HepG2 (cell line): ENCODE data around the gene ZNF234. TPM values are rescaled to one million over a fixed set of nuclear protein-coding genes. Genes with fewer than 3 reads are reported as not detected.
A peak's percentile ranks its signal among the peaks of the same experiment; 100 is the strongest.

Experiments used
- BRD4 ChIP-seq: sonication (generic); formaldehyde crosslinking; IDR thresholded peaks from 2 replicates; pipeline ENCODE4 v1.4.0; 2020; ENCODE audit warnings: missing genetic modification reagents
- CENPT ChIP-seq: sonication (generic); formaldehyde crosslinking; IDR thresholded peaks from 2 replicates; pipeline ENCODE4 v1.8.0; 2022; ENCODE audit warnings: low read depth, mild to moderate bottlenecking, moderate library complexity, missing genetic modification reagents
- CERS6 ChIP-seq: sonication (generic); formaldehyde crosslinking; IDR thresholded peaks from 2 replicates; pipeline ENCODE4 v1.5.0; 2020; ENCODE audit warnings: missing genetic modification reagents
- DMAP1 ChIP-seq: IDR thresholded peaks from 2 replicates; pipeline ENCODE4 v1.6.1; 2016
- EP300 ChIP-seq, 3 experiments: sonication (generic) in 1 of 3; formaldehyde crosslinking in 1 of 3; IDR thresholded peaks; 2 replicates each; pipeline versions ENCODE4 v1.5.1 to v1.6.1; 2011 to 2020; ENCODE audit warnings: low read depth in 2 of 3, low read length in 2 of 3, borderline replicate concordance in 1 of 3, improper control_type of control experiment in 1 of 3, mild to moderate bottlenecking in 1 of 3, missing genetic modification reagents in 1 of 3, moderate library complexity in 1 of 3
- FOXA3 ChIP-seq: IDR thresholded peaks from 2 replicates; pipeline ENCODE4 v1.6.1; 2016; ENCODE audit warnings: missing genetic modification reagents, missing compliant biosample characterization
- GABPB1 ChIP-seq: IDR thresholded peaks from 2 replicates; pipeline ENCODE4 v1.6.1; 2016; ENCODE audit warnings: mild to moderate bottlenecking, missing genetic modification reagents, moderate library complexity, missing compliant biosample characterization
- IRF2 ChIP-seq: IDR thresholded peaks from 2 replicates; pipeline ENCODE4 v1.6.1; 2018; ENCODE audit warnings: missing genetic modification reagents, missing compliant biosample characterization
- NFRKB ChIP-seq: fragments of 450-650 bp; IDR thresholded peaks from 2 replicates; pipeline ENCODE4 v1.6.1; 2017
- RCOR2 ChIP-seq: IDR thresholded peaks from 2 replicates; pipeline ENCODE4 v1.6.1; 2016; ENCODE audit warnings: missing biosample characterization, missing genetic modification reagents
- SRSF9 ChIP-seq: fragments of 200-400 bp; formaldehyde crosslinking; IDR thresholded peaks from 2 replicates; pipeline ENCODE4 v1.6.1; 2018; ENCODE audit warnings: borderline replicate concordance, mild to moderate bottlenecking, low read depth, low read length; ENCODE audit not compliant: insufficient read depth, poor library complexity, severe bottlenecking
- THRA ChIP-seq: sonication (generic); formaldehyde crosslinking; IDR thresholded peaks from 2 replicates; pipeline ENCODE4 v1.4.0; 2020; ENCODE audit warnings: missing genetic modification reagents, borderline replicate concordance
- XRCC5 ChIP-seq: fragments of 200-400 bp; formaldehyde crosslinking; optimal IDR thresholded peaks from 2 replicates; pipeline ENCODE3; 2017; ENCODE audit warnings: mild to moderate bottlenecking, low read length
- ZBTB2 ChIP-seq: sonication (generic); formaldehyde crosslinking; IDR thresholded peaks from 2 replicates; pipeline ENCODE4 v1.8.0; 2022; ENCODE audit warnings: low read depth, missing genetic modification reagents
- ZBTB7B ChIP-seq: sonication (generic); formaldehyde crosslinking; IDR thresholded peaks from 2 replicates; pipeline ENCODE4 v1.4.0; 2020; ENCODE audit warnings: missing genetic modification reagents
- ZFX ChIP-seq: sonication (generic); formaldehyde crosslinking; IDR thresholded peaks from 2 replicates; pipeline ENCODE4 v1.4.0; 2020; ENCODE audit warnings: mild to moderate bottlenecking, low read depth, missing genetic modification reagents, moderate library complexity
- ZMYM2 ChIP-seq: sonication (generic); formaldehyde crosslinking; IDR thresholded peaks from 2 replicates; pipeline ENCODE4 v1.8.0; 2022; ENCODE audit warnings: mild to moderate bottlenecking, missing genetic modification reagents
- ZNF10 ChIP-seq: sonication (generic); formaldehyde crosslinking; IDR thresholded peaks from 2 replicates; pipeline ENCODE4 v1.4.0; 2020; ENCODE audit warnings: mild to moderate bottlenecking, low read depth, missing genetic modification reagents, borderline replicate concordance
- ZNF337 ChIP-seq: sonication (generic); formaldehyde crosslinking; IDR thresholded peaks from 2 replicates; pipeline ENCODE4 v1.5.1; 2020; ENCODE audit warnings: missing genetic modification reagents, low read depth, mild to moderate bottlenecking, borderline replicate concordance
- ZNF350 ChIP-seq: sonication (generic); formaldehyde crosslinking; IDR thresholded peaks from 2 replicates; pipeline ENCODE4 v1.4.0; 2020; ENCODE audit warnings: mild to moderate bottlenecking, low read depth, missing genetic modification reagents, borderline replicate concordance
- polyA plus RNA-seq, 8 experiments: library from polyadenylated mRNA; depleted of rRNA in 3 of 8; stranded (reverse) in 7 of 8; unstranded in 1 of 8; fragments of >200 nt; fragmentation: Illumina TruSeq in 4 of 8; extraction: Trizol in 4 of 8; gene quantifications; 2 replicates each; pipeline versions ENCODE4 v1.2.1 to v1.2.3, GENCODE V29; 2011 to 2016; ENCODE audit warnings: low read depth in 4 of 8, missing spikeins in 1 of 8, mixed read lengths in 1 of 8; ENCODE audit not compliant: insufficient read depth in 1 of 8
- total RNA-seq, 5 experiments: library from RNA; depleted of rRNA; stranded (reverse); fragments of >200 nt; fragmentation: Illumina TruSeq; extraction: Trizol; gene quantifications; 2 replicates each; pipeline ENCODE4 v1.2.3, GENCODE V29; 2016; ENCODE audit warnings: low read depth in 1 of 5

Gene ZNF234
- total and polyA plus RNA-seq, 2 of the 13 experiments (the other 11 are each of a cell fraction or from before 2014, with no cell fraction given), result 3.5 to 11.2 TPM

- TF ChIP-seq THRA (CRISPR knock-in tag) (0 out of 2 replicates have a peak, but pooled peaks have one; percentile 12), CENPT (CRISPR knock-in tag) (no peak), ZNF337 (CRISPR knock-in tag) (no peak), SRSF9 (no peak), IRF2 (CRISPR knock-in tag) (peak; percentile 100), ZFX (CRISPR knock-in tag) (peak; percentile 51; the same call in 1 of the 2 replicates), ZNF10 (CRISPR knock-in tag) (no peak), RCOR2 (no peak), EP300 (IDR thresholded peaks at IDR 0.05; ENCODE audit: low read depth in 2 of 2, low read length in 2 of 2) (peak in 1 of 2 experiments; percentile 17; a peak in 1 of 4 replicates), EP300 (CRISPR knock-in tag; IDR thresholded peaks at IDR 0.05; ENCODE audit: borderline replicate concordance) (no peak), ZNF350 (CRISPR knock-in tag) (peak; percentile 61; the same call in 1 of the 2 replicates), DMAP1 (no peak), BRD4 (CRISPR knock-in tag) (no peak), FOXA3 (no peak), NFRKB (no peak), ZBTB2 (no peak), CERS6 (CRISPR knock-in tag) (no peak), ZMYM2 (CRISPR knock-in tag) (no peak), XRCC5 (no peak), ZBTB7B (no peak), GABPB1 (CRISPR knock-in tag) (peak; percentile 97)
Measured at GRCh38 chr19:44207126-44207803, 65.9 kb downstream of the ZNF234 start (continued).
